ENCODE data around the gene TJP3.

TJP3 gene

DNA sequence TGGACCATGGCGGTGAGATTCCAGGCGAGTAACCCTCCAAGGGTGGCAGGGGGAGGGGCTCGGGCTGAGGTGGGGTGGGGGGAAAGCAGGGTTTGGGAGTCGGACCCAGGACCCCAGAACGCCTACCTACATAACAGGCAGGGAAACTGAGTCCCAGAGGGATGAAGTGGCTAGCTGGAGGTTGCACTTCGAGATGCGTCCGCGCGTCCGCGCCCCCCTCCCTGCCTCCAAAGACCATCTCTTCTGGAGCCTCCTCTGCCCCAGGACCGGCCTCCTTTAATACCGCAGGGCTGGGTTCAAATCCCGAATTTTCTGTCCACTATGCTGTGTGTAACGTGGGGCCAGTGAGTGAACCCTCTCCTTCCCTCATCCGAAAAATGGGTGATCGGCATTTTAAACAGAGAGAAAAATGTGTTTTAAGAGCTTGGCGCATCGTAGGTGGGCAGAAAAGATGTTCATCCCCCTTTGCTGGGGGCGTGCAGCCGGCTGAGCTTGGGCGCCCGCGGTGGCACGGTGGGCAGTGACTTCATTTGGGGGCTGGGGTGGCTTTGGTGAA lies 13.8 kb downstream of the TJP3 start:
- POLR2A ChIA-PET (ENCODE audit: low non-redundant PET) = no interaction called here
- CTCF ChIA-PET = interaction anchor here (0.6 to 1.0 kb wide), 4 partner anchors 12 to 320 kb away, joined by 3 to 4 read pairs (median 4); no protein-coding TSS in a partner anchor
- TF ChIP-seq, protein P1, sequence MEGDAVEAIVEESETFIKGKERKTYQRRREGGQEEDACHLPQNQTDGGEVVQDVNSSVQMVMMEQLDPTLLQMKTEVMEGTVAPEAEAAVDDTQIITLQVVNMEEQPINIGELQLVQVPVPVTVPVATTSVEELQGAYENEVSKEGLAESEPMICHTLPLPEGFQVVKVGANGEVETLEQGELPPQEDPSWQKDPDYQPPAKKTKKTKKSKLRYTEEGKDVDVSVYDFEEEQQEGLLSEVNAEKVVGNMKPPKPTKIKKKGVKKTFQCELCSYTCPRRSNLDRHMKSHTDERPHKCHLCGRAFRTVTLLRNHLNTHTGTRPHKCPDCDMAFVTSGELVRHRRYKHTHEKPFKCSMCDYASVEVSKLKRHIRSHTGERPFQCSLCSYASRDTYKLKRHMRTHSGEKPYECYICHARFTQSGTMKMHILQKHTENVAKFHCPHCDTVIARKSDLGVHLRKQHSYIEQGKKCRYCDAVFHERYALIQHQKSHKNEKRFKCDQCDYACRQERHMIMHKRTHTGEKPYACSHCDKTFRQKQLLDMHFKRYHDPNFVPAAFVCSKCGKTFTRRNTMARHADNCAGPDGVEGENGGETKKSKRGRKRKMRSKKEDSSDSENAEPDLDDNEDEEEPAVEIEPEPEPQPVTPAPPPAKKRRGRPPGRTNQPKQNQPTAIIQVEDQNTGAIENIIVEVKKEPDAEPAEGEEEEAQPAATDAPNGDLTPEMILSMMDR (conservative IDR thresholded peaks at IDR 0.05; ENCODE audit: low read depth) = no peak

DNA sequence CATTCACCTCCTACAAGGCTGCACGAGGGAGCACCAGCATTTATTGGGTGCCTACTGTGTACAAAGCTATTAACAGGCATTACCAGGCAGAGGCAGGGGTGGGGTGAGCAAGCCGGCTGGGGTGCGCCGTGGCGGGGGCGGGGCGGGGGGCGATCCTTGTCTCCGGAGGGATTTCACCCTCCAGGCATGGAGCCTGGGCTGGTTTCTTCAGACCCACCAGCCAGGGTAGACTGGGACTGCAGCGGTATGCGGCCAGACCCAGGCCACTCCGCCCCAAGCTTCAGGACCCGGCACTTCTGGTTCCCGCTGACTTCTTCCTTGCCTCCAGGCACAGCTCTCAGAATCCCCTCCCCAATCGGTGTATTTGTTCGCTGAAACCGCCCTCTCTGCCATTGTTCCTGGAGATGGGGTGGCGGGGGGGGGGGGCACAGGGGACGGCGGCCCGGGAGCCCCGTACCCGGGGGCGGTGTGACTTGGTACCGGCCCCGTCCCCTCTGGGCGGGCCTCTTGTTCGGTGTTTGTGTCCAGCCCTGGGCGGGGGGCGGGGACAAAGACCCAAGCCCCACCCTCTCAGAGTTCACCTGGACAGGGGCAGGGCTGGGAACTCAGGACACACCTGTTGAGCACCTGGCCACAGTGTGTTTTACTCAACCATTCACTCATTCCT lies 14.4 kb downstream of the TJP3 start:
- H3K27ac ChIP-seq = no peak overlapping the region
- DNase-seq (ENCODE audit: low spot score) = no peak
- POLR2A ChIA-PET (ENCODE audit: low non-redundant PET) = no interaction called here
- CTCF ChIA-PET = interaction anchor here (0.6 to 1.0 kb wide), 3 partner anchors 12 to 66 kb away, joined by 3 to 4 read pairs (median 4); no protein-coding TSS in a partner anchor
- TF ChIP-seq, protein P1 (conservative IDR thresholded peaks at IDR 0.05; ENCODE audit: low read depth) = no peak

More for the DNA sequence above, 13.8 kb downstream of the TJP3 start:
- no peak for DNase-seq (ENCODE audit: low spot score)
- no peak overlapping the region for H3K27ac ChIP-seq

DNA sequence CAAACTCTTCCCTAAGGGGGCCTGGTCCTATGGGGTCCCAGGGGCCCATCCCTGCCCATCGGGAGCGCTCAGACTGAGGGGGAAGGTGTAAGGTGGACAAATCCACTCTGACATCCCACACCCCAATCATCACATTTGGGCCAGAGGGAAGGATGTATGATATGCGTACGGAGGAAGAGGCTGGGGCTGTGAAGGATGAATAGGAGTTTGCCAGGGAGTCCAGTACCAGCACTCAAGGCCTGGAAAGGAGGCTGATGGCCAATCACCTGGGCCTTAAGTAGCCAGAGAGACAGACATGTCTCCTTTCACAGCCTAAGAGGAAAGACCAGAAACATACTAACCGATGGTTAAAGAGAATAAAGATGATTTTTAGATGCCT lies 14.9 kb downstream of the TJP3 start:
- no peak for DNase-seq (ENCODE audit: low spot score)
- ChIA-PET POLR2A (ENCODE audit: low non-redundant PET) (no interaction called here), CTCF (no interaction called here)
- H3K27ac ChIP-seq = no peak overlapping the region
- TF ChIP-seq, protein P1 (conservative IDR thresholded peaks at IDR 0.05; ENCODE audit: low read depth) = no peak

DNA sequence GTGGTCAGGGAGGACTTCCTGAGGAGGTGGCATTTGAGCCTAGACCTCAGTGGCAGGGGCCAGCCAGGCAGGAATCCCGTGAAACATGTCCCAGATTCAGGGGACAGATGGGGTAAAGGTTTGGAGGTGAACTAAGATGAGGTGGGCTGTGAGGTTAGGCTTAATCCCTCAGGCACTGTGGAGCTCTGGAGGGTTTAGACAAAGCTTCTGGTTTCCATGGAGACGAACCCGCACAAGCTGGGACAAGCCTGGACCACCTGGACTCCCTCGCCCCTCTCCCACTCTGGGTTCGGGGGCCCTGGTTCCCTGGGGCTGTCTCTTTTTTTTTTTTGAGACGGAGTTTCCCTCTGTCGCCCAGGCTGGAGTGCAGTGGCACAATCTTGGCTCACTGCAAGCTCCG lies 15.7 kb downstream of the TJP3 start:
- no peak overlapping the region for H3K27ac ChIP-seq
- CTCF ChIA-PET = no interaction called here
- POLR2A ChIA-PET (ENCODE audit: low non-redundant PET) = no interaction called here
- TF ChIP-seq, protein P1 (conservative IDR thresholded peaks at IDR 0.05; ENCODE audit: low read depth) = no peak
- no peak for DNase-seq (ENCODE audit: low spot score)

DNA sequence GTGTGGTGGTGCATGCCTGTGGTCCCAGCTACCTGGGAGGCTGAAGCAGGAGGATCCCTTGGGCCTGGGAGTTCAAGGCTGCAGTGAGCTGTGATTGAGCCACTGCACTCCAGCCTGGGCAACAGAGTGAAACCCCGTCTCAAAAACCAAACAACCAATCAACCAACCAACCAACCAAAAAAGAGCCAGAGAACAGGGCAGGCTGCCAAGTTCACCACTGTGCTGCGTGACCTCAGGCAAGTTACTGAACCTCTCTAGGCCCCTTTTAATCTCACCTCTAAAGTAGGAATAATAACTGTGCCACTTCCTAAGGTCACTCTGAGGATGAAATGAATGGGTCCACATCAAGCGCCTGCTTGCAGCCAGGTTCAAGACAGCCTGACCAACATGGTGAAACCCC lies 16.9 kb downstream of the TJP3 start:
- H3K27ac ChIP-seq = no peak overlapping the region
- TF ChIP-seq, protein P1 (conservative IDR thresholded peaks at IDR 0.05; ENCODE audit: low read depth) = no peak
- no peak for DNase-seq (ENCODE audit: low spot score)
- CTCF ChIA-PET = interaction anchor here (0.6 kb wide), 2 partner anchors 124 to 1996 kb away, joined by 3 read pairs; no protein-coding TSS in a partner anchor
- POLR2A ChIA-PET (ENCODE audit: low non-redundant PET) = no interaction called here

DNA sequence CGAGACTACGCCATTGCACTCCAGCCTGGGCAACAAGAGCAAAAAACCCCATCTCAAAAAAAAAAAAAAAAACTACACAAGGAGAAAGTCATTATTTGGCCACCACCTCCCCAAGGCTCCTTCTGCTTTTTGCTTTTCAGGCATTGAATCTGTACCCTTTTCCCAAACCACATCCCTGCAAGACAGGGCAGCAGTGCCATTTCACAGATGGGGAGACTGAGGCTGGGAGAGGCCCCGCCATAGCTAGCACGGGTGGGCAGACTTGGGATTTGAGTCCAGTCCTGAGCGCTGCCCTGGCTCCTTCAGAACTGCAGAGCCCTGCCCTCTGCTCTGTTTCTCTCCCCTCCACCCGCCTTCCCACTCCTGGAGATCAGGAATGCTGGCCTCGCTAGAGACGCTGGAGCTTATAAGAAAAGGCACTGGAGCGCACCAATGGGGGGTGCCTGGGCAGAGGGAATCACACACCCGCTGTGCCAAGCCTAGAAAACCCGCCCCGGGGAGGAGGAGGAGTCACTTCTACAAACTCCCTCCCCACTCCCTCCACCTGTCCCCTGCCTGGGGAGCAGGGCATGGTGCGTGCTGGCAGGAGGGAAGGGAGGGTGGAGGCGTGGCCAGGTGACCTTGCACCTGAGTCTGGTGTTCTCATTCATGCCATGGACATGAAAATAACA lies 17.6 kb downstream of the TJP3 start:
- DNase-seq (ENCODE audit: low spot score) = no peak
- H3K27ac ChIP-seq = no peak overlapping the region
- POLR2A ChIA-PET (ENCODE audit: low non-redundant PET) = no interaction called here
- CTCF ChIA-PET = no interaction called here
- TF ChIP-seq, protein P1 (conservative IDR thresholded peaks at IDR 0.05; ENCODE audit: low read depth) = no peak
